WTC11 (cell line): Measurements from ENCODE around the gene RFTN1. TPM values are rescaled to one million over a fixed set of nuclear protein-coding genes. Genes with fewer than 3 reads are reported as not detected.

ENCODE experiments used
- ATAC-seq: fragments of 200-7000 bp; cut with Tn5 transposase; 2 replicates; pipeline ENCODE4 v1.10.0; 2021; ENCODE audit warnings: mild to moderate bottlenecking, moderate library complexity
- CTCF ChIA-PET: fragments of 300-600 bp; sonication (Branson Sonifier 250); formaldehyde crosslinking; loops from one replicate; lab custom pipeline; 2021; ENCODE audit warnings: antibody characterized with exemption; lab: Charles Lee
- POLR2A ChIA-PET: fragments of 350-600 bp; sonication (Branson Sonifier 250); formaldehyde crosslinking; loops from one replicate; lab custom pipeline; 2021; ENCODE audit warnings: antibody characterized with exemption; lab: Charles Lee
- DNase-seq: peaks from one replicate; pipeline ENCODE4 v3.0.0; 2021; ENCODE audit warnings: low spot score
- H3K27ac Mint-ChIP-seq: 2 replicates; pipeline ENCODE4 v1.8.0; 2021; ENCODE audit warnings: mixed read lengths
- H3K27me3 Mint-ChIP-seq: 2 replicates; pipeline ENCODE4 v1.8.0; 2021; ENCODE audit warnings: low read depth, mild to moderate bottlenecking, moderate library complexity, mixed read lengths
- H3K36me3 Mint-ChIP-seq: 2 replicates; pipeline ENCODE4 v1.8.0; 2021; ENCODE audit warnings: mixed read lengths
- H3K4me1 Mint-ChIP-seq: 2 replicates; pipeline ENCODE4 v1.8.0; 2022; ENCODE audit warnings: mixed read lengths
- H3K4me3 Mint-ChIP-seq: 2 replicates; pipeline ENCODE4 v1.8.0; 2021; ENCODE audit warnings: mild to moderate bottlenecking, moderate library complexity, mixed read lengths
- H3K9me3 Mint-ChIP-seq: 2 replicates; pipeline ENCODE4 v1.8.0; 2021; ENCODE audit warnings: mixed read lengths
- ATF1 ChIP-seq: sonication (generic); formaldehyde crosslinking; IDR thresholded peaks from 2 replicates; pipeline ENCODE4 v1.8.1; 2023; ENCODE audit warnings: mild to moderate bottlenecking, moderate library complexity, missing genetic modification reagents
- EMX1 ChIP-seq: fragments of 250-450 bp; sonication (Bioruptor Pico); IDR thresholded peaks from 2 replicates; pipeline ENCODE4 v1.8.0; 2021; ENCODE audit warnings: mild to moderate bottlenecking
- MXD4 ChIP-seq: fragments of 250-450 bp; sonication (Bioruptor Pico); IDR thresholded peaks from 2 replicates; pipeline ENCODE4 v1.8.0; 2021; ENCODE audit warnings: mild to moderate bottlenecking, moderate library complexity, borderline replicate concordance
- NFYB ChIP-seq: sonication (generic); formaldehyde crosslinking; conservative IDR thresholded peaks from 2 replicates; pipeline ENCODE4 v1.8.0; 2022; ENCODE audit warnings: low read depth, missing genetic modification reagents
- NR2C2 ChIP-seq: sonication (generic); formaldehyde crosslinking; IDR thresholded peaks from 2 replicates; pipeline ENCODE4 v1.8.0; 2022; ENCODE audit warnings: mild to moderate bottlenecking, missing genetic modification reagents
- ZBTB21 ChIP-seq: sonication (generic); formaldehyde crosslinking; IDR thresholded peaks from 2 replicates; pipeline ENCODE4 v1.8.1; 2023; ENCODE audit warnings: mild to moderate bottlenecking, missing genetic modification reagents, borderline replicate concordance
- ZNF121 ChIP-seq: sonication (generic); formaldehyde crosslinking; IDR thresholded peaks from 2 replicates; pipeline ENCODE4 v1.8.0; 2023; ENCODE audit warnings: missing genetic modification reagents
- ZNF138 ChIP-seq: sonication (generic); formaldehyde crosslinking; conservative IDR thresholded peaks from 2 replicates; pipeline ENCODE4 v1.8.1; 2022; ENCODE audit warnings: mild to moderate bottlenecking, moderate library complexity, missing genetic modification reagents
- ZNF263 ChIP-seq: sonication (generic); formaldehyde crosslinking; IDR thresholded peaks from 2 replicates; pipeline ENCODE4 v1.8.1; 2022; ENCODE audit warnings: low read depth, mild to moderate bottlenecking, moderate library complexity, missing genetic modification reagents
- ZNF416 ChIP-seq: fragments of 250-450 bp; sonication (Bioruptor Pico); IDR thresholded peaks from 2 replicates; pipeline ENCODE4 v1.9.0; 2021; ENCODE audit warnings: mild to moderate bottlenecking, inconsistent platforms
- total RNA-seq: library from RNA; stranded (reverse); gene quantifications from 3 replicates; pipeline ENCODE4 v1.2.3, GENCODE V29; 2021
- TF ChIP-seq, protein P1 (sequence below): fragments of 250-450 bp; sonication (Bioruptor Pico); IDR thresholded peaks from 2 replicates; pipeline ENCODE4 v1.9.0; 2021; ENCODE audit warnings: moderate library complexity, mild to moderate bottlenecking, inconsistent platforms, borderline replicate concordance
- TF ChIP-seq, protein P2 (sequence below): fragments of 250-450 bp; sonication (Bioruptor Pico); IDR thresholded peaks from 2 replicates; pipeline ENCODE4 v1.9.0; 2021; ENCODE audit warnings: mild to moderate bottlenecking, borderline replicate concordance
- TF ChIP-seq, protein P3 (sequence below): sonication (generic); formaldehyde crosslinking; IDR thresholded peaks from 2 replicates; pipeline ENCODE4 v1.8.0; 2022; ENCODE audit warnings: missing genetic modification reagents
- TF ChIP-seq, protein P4 (sequence below): sonication (generic); formaldehyde crosslinking; IDR thresholded peaks from 2 replicates; pipeline ENCODE4 v1.8.0; 2023; ENCODE audit warnings: missing genetic modification reagents, mild to moderate bottlenecking, borderline replicate concordance
- TF ChIP-seq, protein P5 (sequence below): sonication (generic); formaldehyde crosslinking; IDR thresholded peaks from 2 replicates; pipeline ENCODE4 v1.8.1; 2023; ENCODE audit warnings: mild to moderate bottlenecking, missing genetic modification reagents, moderate library complexity

RFTN1 gene
- total RNA-seq, 1 experiment from 2014 or later, result 3.8 TPM

DNA sequence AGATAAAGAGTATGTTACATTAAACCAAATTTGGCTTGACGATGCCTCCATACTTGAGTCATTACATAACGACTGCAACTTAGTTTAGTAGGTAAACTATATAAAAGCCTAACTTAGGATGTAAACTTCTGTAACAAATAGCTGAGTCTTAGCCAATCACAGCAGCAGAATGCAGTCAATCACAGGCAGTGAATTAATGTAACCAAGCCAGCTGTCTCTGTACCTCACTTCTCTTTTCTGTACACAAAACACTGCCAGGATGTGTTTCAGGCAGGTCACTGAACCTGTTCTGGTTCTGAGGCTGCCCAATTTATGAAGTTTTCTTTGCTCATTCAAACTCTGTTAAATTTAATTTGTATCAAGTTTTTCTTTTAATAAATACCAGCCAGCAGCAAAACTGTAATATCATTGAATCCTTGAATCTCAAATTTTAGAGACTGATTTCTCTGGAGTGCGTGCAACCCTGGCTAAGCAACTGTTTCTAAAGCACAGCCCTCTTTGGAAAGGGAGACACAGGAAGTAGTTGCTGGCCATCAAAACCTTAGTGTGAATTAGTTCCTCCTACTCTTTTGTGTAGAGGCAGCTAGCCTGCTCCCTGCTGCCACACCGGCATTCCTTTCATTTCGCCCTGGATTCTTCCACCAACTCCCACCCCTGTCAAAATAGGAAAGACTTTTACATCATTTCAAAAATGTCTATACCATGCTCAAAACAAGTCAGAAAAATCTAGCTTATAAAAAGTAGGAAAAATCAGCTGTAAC is 15.2 kb downstream of the RFTN1 start:
- peaks cover 8% of the 10 kb centered on the region; the same call in 1 of the 2 replicates for H3K9me3 Mint-ChIP-seq
- ATAC-seq (peak; percentile 91), DNase-seq (no peak)
- ChIA-PET CTCF (interaction anchor here (1.4 to 1.5 kb wide), 2 partner anchors 13 to 91 kb away, joined by 4 to 5 read pairs; no protein-coding TSS in a partner anchor), POLR2A (interaction anchor here (1.1 kb wide), 1 partner anchor 18 kb away, joined by 3 read pairs; no protein-coding TSS in a partner anchor)
- H3K27me3 Mint-ChIP-seq, result peaks cover 17% of the 10 kb centered on the region
- no peak for TF ChIP-seq ZNF121 (CRISPR knock-in tag)
- TF ChIP-seq, protein P1, sequence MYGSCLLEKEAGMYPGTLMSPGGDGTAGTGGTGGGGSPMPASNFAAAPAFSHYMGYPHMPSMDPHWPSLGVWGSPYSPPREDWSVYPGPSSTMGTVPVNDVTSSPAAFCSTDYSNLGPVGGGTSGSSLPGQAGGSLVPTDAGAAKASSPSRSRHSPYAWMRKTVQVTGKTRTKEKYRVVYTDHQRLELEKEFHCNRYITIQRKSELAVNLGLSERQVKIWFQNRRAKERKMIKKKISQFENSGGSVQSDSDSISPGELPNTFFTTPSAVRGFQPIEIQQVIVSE (CRISPR knock-in tag), result no peak
- no peak for TF ChIP-seq ZNF263 (CRISPR knock-in tag)
- no peak for TF ChIP-seq ATF1 (CRISPR knock-in tag)
- no peak for TF ChIP-seq NFYB (CRISPR knock-in tag)
- TF ChIP-seq ZBTB21 (CRISPR knock-in tag), result no peak
- TF ChIP-seq ZNF416 (CRISPR knock-in tag), result no peak
- TF ChIP-seq NR2C2 (CRISPR knock-in tag), result no peak
- H3K27ac Mint-ChIP-seq, result peak overlapping the region; percentile 0; the same call in 1 of the 2 replicates
- H3K4me3 Mint-ChIP-seq, result no peak overlapping the region
- H3K4me1 Mint-ChIP-seq, result peaks cover 31% of the 10 kb centered on the region
- H3K36me3 Mint-ChIP-seq, result 0 out of 2 replicates have a peak, but pooled peaks cover 2% of the 10 kb centered on the region

DNA sequence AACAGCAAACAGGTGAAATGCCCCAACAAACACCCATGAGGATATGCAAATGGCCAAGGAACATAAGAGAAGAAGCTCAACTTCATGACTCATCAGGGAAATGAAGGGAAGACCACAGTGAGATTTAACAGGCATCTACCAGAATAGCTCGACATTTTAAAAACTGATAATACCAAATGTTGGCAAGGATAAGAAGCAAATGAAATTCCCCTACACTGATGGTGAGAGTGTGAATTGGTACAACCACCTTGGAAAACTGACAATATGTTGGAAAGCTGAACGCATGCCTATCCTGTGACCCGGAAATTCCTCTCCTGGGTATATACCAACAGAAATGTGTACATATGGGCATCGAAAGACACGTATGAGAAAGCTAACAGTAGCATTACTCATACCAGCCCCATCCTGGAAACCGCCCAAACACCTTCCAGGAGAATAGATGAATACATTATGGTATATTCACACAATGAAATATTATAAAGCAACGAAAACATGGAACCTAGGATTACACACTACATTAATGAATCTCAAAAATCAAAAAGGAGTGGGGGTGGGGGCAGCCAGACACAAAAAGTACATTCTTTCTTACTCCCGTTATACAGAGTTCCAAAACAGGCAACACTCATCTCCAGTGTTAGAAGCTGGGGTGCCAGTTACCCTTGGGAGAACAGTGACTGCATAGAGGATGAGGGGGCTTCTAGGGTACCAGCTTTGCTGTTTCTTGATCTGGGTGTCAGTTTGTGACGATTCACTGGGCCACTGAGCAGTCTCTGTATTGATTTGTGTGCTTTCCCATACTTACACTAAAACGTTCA is 16.9 kb downstream of the RFTN1 start:
- ATAC-seq, result no peak
- DNase-seq, result no peak
- TF ChIP-seq ZNF138 (CRISPR knock-in tag) (no peak), ZNF263 (CRISPR knock-in tag) (no peak), EMX1 (no peak), MXD4 (CRISPR knock-in tag) (no peak)
- TF ChIP-seq, protein P2, sequence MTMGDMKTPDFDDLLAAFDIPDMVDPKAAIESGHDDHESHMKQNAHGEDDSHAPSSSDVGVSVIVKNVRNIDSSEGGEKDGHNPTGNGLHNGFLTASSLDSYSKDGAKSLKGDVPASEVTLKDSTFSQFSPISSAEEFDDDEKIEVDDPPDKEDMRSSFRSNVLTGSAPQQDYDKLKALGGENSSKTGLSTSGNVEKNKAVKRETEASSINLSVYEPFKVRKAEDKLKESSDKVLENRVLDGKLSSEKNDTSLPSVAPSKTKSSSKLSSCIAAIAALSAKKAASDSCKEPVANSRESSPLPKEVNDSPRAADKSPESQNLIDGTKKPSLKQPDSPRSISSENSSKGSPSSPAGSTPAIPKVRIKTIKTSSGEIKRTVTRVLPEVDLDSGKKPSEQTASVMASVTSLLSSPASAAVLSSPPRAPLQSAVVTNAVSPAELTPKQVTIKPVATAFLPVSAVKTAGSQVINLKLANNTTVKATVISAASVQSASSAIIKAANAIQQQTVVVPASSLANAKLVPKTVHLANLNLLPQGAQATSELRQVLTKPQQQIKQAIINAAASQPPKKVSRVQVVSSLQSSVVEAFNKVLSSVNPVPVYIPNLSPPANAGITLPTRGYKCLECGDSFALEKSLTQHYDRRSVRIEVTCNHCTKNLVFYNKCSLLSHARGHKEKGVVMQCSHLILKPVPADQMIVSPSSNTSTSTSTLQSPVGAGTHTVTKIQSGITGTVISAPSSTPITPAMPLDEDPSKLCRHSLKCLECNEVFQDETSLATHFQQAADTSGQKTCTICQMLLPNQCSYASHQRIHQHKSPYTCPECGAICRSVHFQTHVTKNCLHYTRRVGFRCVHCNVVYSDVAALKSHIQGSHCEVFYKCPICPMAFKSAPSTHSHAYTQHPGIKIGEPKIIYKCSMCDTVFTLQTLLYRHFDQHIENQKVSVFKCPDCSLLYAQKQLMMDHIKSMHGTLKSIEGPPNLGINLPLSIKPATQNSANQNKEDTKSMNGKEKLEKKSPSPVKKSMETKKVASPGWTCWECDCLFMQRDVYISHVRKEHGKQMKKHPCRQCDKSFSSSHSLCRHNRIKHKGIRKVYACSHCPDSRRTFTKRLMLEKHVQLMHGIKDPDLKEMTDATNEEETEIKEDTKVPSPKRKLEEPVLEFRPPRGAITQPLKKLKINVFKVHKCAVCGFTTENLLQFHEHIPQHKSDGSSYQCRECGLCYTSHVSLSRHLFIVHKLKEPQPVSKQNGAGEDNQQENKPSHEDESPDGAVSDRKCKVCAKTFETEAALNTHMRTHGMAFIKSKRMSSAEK (CRISPR knock-in tag), result no peak
- TF ChIP-seq, protein P3, sequence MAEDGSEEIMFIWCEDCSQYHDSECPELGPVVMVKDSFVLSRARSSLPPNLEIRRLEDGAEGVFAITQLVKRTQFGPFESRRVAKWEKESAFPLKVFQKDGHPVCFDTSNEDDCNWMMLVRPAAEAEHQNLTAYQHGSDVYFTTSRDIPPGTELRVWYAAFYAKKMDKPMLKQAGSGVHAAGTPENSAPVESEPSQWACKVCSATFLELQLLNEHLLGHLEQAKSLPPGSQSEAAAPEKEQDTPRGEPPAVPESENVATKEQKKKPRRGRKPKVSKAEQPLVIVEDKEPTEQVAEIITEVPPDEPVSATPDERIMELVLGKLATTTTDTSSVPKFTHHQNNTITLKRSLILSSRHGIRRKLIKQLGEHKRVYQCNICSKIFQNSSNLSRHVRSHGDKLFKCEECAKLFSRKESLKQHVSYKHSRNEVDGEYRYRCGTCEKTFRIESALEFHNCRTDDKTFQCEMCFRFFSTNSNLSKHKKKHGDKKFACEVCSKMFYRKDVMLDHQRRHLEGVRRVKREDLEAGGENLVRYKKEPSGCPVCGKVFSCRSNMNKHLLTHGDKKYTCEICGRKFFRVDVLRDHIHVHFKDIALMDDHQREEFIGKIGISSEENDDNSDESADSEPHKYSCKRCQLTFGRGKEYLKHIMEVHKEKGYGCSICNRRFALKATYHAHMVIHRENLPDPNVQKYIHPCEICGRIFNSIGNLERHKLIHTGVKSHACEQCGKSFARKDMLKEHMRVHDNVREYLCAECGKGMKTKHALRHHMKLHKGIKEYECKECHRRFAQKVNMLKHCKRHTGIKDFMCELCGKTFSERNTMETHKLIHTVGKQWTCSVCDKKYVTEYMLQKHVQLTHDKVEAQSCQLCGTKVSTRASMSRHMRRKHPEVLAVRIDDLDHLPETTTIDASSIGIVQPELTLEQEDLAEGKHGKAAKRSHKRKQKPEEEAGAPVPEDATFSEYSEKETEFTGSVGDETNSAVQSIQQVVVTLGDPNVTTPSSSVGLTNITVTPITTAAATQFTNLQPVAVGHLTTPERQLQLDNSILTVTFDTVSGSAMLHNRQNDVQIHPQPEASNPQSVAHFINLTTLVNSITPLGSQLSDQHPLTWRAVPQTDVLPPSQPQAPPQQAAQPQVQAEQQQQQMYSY (CRISPR knock-in tag), result no peak
- TF ChIP-seq, protein P4, sequence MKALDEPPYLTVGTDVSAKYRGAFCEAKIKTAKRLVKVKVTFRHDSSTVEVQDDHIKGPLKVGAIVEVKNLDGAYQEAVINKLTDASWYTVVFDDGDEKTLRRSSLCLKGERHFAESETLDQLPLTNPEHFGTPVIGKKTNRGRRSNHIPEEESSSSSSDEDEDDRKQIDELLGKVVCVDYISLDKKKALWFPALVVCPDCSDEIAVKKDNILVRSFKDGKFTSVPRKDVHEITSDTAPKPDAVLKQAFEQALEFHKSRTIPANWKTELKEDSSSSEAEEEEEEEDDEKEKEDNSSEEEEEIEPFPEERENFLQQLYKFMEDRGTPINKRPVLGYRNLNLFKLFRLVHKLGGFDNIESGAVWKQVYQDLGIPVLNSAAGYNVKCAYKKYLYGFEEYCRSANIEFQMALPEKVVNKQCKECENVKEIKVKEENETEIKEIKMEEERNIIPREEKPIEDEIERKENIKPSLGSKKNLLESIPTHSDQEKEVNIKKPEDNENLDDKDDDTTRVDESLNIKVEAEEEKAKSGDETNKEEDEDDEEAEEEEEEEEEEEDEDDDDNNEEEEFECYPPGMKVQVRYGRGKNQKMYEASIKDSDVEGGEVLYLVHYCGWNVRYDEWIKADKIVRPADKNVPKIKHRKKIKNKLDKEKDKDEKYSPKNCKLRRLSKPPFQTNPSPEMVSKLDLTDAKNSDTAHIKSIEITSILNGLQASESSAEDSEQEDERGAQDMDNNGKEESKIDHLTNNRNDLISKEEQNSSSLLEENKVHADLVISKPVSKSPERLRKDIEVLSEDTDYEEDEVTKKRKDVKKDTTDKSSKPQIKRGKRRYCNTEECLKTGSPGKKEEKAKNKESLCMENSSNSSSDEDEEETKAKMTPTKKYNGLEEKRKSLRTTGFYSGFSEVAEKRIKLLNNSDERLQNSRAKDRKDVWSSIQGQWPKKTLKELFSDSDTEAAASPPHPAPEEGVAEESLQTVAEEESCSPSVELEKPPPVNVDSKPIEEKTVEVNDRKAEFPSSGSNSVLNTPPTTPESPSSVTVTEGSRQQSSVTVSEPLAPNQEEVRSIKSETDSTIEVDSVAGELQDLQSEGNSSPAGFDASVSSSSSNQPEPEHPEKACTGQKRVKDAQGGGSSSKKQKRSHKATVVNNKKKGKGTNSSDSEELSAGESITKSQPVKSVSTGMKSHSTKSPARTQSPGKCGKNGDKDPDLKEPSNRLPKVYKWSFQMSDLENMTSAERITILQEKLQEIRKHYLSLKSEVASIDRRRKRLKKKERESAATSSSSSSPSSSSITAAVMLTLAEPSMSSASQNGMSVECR (CRISPR knock-in tag), result no peak
- TF ChIP-seq, protein P5, sequence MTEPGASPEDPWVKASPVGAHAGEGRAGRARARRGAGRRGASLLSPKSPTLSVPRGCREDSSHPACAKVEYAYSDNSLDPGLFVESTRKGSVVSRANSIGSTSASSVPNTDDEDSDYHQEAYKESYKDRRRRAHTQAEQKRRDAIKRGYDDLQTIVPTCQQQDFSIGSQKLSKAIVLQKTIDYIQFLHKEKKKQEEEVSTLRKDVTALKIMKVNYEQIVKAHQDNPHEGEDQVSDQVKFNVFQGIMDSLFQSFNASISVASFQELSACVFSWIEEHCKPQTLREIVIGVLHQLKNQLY (CRISPR knock-in tag), result no peak
- ChIA-PET POLR2A (interaction anchor here (0.6 to 1.1 kb wide), 2 partner anchors 20 to 138 kb away, joined by 3 to 5 read pairs; no protein-coding TSS in a partner anchor), CTCF (no interaction called here)
- Mint-ChIP-seq H3K4me1 (peaks cover 31% of the 10 kb centered on the region), H3K36me3 (0 out of 2 replicates have a peak, but pooled peaks cover 2% of the 10 kb centered on the region), H3K4me3 (no peak overlapping the region), H3K27me3 (peaks cover 26% of the 10 kb centered on the region), H3K9me3 (peaks cover 13% of the 10 kb centered on the region), H3K27ac (no peak overlapping the region)
